Measurements from ENCODE around the gene GINS1. TPM values are rescaled to one million over a fixed set of nuclear protein-coding genes. Genes with fewer than 3 reads are reported as not detected.

The GINS1 gene
- total and polyA plus RNA-seq, 2 of the 8 experiments (the other 6 are each of a cell fraction or from before 2014, with no cell fraction given) = 44.7 to 68.4 TPM

DNA sequence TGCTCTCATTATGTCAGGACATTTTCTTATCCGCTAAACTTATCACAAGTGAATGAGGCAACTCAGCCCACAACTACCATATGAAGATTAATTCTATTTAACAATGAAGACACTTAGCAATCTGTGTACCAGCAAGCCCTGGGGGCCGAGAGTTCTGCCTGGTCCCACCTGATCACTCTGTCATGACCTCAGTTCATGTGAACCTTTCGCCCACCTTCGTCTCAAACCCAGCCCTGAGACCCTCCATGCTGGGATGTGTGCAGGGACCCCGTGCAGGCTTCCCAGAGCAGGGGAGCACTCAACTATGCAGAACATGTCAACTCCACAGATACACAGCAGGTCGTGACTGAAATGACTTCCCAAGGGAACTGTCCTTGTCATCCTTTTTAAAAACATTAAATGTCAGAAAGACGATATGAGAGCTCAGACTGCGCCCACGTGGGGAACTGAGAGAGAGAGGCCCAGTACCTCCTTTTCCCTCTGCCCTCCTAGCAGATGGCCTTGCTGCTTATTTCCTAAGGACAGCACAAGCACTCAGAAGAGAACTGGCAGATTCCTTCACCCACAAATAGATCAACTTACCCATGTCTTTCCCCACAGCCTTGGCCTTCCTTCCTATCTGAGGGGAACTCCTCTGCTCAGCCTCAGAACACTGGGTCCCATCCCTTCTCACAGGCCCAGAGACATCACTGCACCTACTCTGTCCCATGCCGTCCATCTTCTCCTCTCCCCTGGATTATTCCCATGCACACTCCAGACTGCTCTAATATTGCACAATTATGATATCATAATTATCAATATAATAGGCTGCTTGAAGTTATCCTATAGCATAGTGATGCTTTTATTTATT, 28.4 kb upstream of the GINS1 start:
- no peak overlapping the region for H2AK5ac ChIP-seq (ENCODE audit: low read depth, low read length)
- no peaks in the 10 kb centered on the region for H3K27me3 ChIP-seq (replicated peaks in 1 of 4; ENCODE audit: control insufficient read depth in 3 of 4, extremely low read depth in 1 of 4, insufficient read depth in 3 of 4, low read length in 3 of 4)
- peaks cover 2 to 31% of the 10 kb centered on the region in 2 experiments for H4K20me1 ChIP-seq (replicated peaks in 1 of 2; ENCODE audit: control insufficient read depth in 1 of 2, insufficient read depth in 2 of 2, low read length in 2 of 2)
- no peak overlapping the region for H2BK5ac ChIP-seq (ENCODE audit: low read depth, low read length)
- no peaks in the 10 kb centered on the region for H3K4me1 ChIP-seq (replicated peaks in 1 of 4; ENCODE audit: control insufficient read depth in 3 of 4, insufficient read depth in 4 of 4, low read length in 3 of 4)
- H3K14ac ChIP-seq (ENCODE audit: insufficient read length) = no peak overlapping the region
- H3K9ac ChIP-seq (replicated peaks in 1 of 4; ENCODE audit: extremely low read depth in 1 of 4, low read depth in 3 of 4, low read length in 3 of 4) = no peak overlapping the region
- WGBS, 2 experiments (ENCODE audit: extremely low coverage in 1 of 2, insufficient coverage in 1 of 2, insufficient read length in 1 of 2, insufficient replicate concordance in 2 of 2, low coverage in 1 of 2, low lambda C conversion rate in 2 of 2, missing lambda C conversion rate in 1 of 2) = 92% methylated on average over 10 of the region's 10 CpGs; no CpG with 5 or more reads in 1 of the 2 experiments
- no peaks in the 10 kb centered on the region for H3K9me3 ChIP-seq (ENCODE audit: insufficient read depth in 2 of 2, low read depth in 1 of 2, low read length in 1 of 2)
- no peaks in the 10 kb centered on the region; the same call in 1 of the 2 replicates for H3K23me2 ChIP-seq (ENCODE audit: low read depth, low read length)
- no peak for FAIRE-seq
- no peak overlapping the region for H3K4ac ChIP-seq (replicated peaks; ENCODE audit: insufficient read length, low read depth, low read length)
- no peak overlapping the region for H3K27ac ChIP-seq (ENCODE audit: low read depth, low read length)
- no peak overlapping the region for H3K4me2 ChIP-seq (ENCODE audit: insufficient read depth in 1 of 2, low read depth in 2 of 2, low read length in 2 of 2)
- no peak overlapping the region for H2AFZ ChIP-seq (ENCODE audit: low read length)
- H2BK20ac ChIP-seq (ENCODE audit: low read length) = no peak overlapping the region
- POLR2A ChIA-PET (ENCODE audit: partially characterized antibody) = no interaction called here
- DNase-seq (ENCODE audit: low read depth in 1 of 2, low spot score in 2 of 2) = no peak
- peaks cover 39% of the 10 kb centered on the region for H3K79me1 ChIP-seq (ENCODE audit: low read depth, low read length)
- peaks cover 0 to 3% (median 1%) of the 10 kb centered on the region in 4 experiments; a peak in 2 of 8 replicates for H3K36me3 ChIP-seq (ENCODE audit: control insufficient read depth in 2 of 4, insufficient read depth in 4 of 4, low read length in 3 of 4)
- no peak overlapping the region for H2BK15ac ChIP-seq (ENCODE audit: low read length)
- no peak overlapping the region for H3K18ac ChIP-seq (ENCODE audit: extremely low read depth, low read length)
- no peak overlapping the region for H4K5ac ChIP-seq (ENCODE audit: insufficient read length, low read depth, low read length)
- H3K56ac ChIP-seq (replicated peaks; ENCODE audit: insufficient read length, low read depth, low read length) = no peak overlapping the region
- CTCF ChIA-PET (ENCODE audit: partially characterized antibody) = no interaction called here
- H3K23ac ChIP-seq (ENCODE audit: insufficient read length) = no peak overlapping the region
- H3K79me2 ChIP-seq (ENCODE audit: control insufficient read depth in 1 of 2, insufficient read depth in 2 of 2, low read length in 2 of 2) = peaks cover 20 to 87% of the 10 kb centered on the region in 2 experiments
- no peak overlapping the region for H2BK120ac ChIP-seq (replicated peaks; ENCODE audit: low read depth, low read length)
- no peak overlapping the region for H4K91ac ChIP-seq (replicated peaks; ENCODE audit: insufficient read length, low read length)
- H3K4me3 ChIP-seq (ENCODE audit: extremely low read depth in 1 of 4, insufficient read depth in 2 of 4, low read depth in 3 of 4, low read length in 4 of 4) = no peak overlapping the region
- no peak overlapping the region for H4K8ac ChIP-seq (ENCODE audit: extremely low read depth, insufficient read depth, low read length)
- H2BK12ac ChIP-seq (ENCODE audit: low read depth, low read length) = no peak overlapping the region
- TF ChIP-seq SIN3A (conservative IDR thresholded peaks at IDR 0.05 in 1 of 2, IDR thresholded peaks at IDR 0.05 in 1 of 2; ENCODE audit: low read depth in 1 of 2, low read length in 2 of 2) (no peak), BACH1 (IDR thresholded peaks at IDR 0.05; ENCODE audit: low read length) (no peak), TEAD4 (IDR thresholded peaks at IDR 0.05; ENCODE audit: low read depth, low read length) (no peak), MAFK (IDR thresholded peaks at IDR 0.05; ENCODE audit: low read depth, low read length) (no peak), EP300 (IDR thresholded peaks at IDR 0.05; ENCODE audit: borderline replicate concordance in 1 of 2, low read depth in 2 of 2, low read length in 2 of 2) (no peak), E2F6 (IDR thresholded peaks at IDR 0.05) (no peak), RXRA (IDR thresholded peaks at IDR 0.05; ENCODE audit: insufficient read depth, low read depth, low read length) (no peak), CBX8 (IDR thresholded peaks at IDR 0.05; ENCODE audit: borderline replicate concordance, low read depth, low read length) (no peak), CBX5 (IDR thresholded peaks at IDR 0.05; ENCODE audit: low read depth, low read length) (no peak), GTF2F1 (IDR thresholded peaks at IDR 0.05; ENCODE audit: borderline replicate concordance, low read depth, low read length) (no peak), ASH2L (IDR thresholded peaks at IDR 0.05; ENCODE audit: low read length) (no peak), CHD2 (IDR thresholded peaks at IDR 0.05; ENCODE audit: low read length) (no peak)

Data from H1 (cell line).